Activated CD8-positive, alpha-beta T cell treated with anti-CD3 and anti-CD28 coated beads for 36 hours (primary cell): ENCODE results near the gene RWDD3. TPM values are rescaled to one million over a fixed set of nuclear protein-coding genes. Genes with fewer than 3 reads are reported as not detected.

ENCODE experiments used
- ATAC-seq: fragments of 200-7000 bp; cut with Tn5 transposase; one replicate; pipeline ENCODE4 v1.10.0; 2021; ENCODE audit warnings: mild to moderate bottlenecking, moderate library complexity
- CTCF ChIA-PET: fragments of 350-600 bp; sonication (Branson Sonifier 250); formaldehyde crosslinking; loops from one replicate; lab custom pipeline; 2021; ENCODE audit warnings: antibody characterized with exemption; lab: Charles Lee
- POLR2A ChIA-PET: fragments of 350-600 bp; sonication (Branson Sonifier 250); formaldehyde crosslinking; loops from one replicate; lab custom pipeline; 2021; ENCODE audit warnings: antibody characterized with exemption; lab: Charles Lee
- DNase-seq: peaks from one replicate; pipeline ENCODE4 v3.0.0-alpha.2; 2020
- H3K27ac Mint-ChIP-seq: one replicate; pipeline ENCODE4 v1.8.0; 2021; ENCODE audit warnings: mild to moderate bottlenecking, mixed read lengths
- H3K27me3 Mint-ChIP-seq: one replicate; pipeline ENCODE4 v1.8.0; 2021; ENCODE audit warnings: mixed read lengths
- H3K36me3 Mint-ChIP-seq: one replicate; pipeline ENCODE4 v1.8.0; 2021; ENCODE audit warnings: low read depth, mixed read lengths
- H3K4me1 Mint-ChIP-seq: one replicate; pipeline ENCODE4 v1.8.0; 2021; ENCODE audit warnings: low read depth, mixed read lengths
- H3K4me3 Mint-ChIP-seq: one replicate; pipeline ENCODE4 v1.8.0; 2021; ENCODE audit warnings: mild to moderate bottlenecking, moderate library complexity, mixed read lengths
- H3K9me3 Mint-ChIP-seq: one replicate; pipeline ENCODE4 v1.8.0; 2021; ENCODE audit warnings: mixed read lengths
- CTCF ChIP-seq: fragments of 200-600 bp; IDR thresholded peaks from one replicate; pipeline ENCODE4 v1.8.0; 2022; ENCODE audit warnings: antibody characterized with exemption, mild to moderate bottlenecking
- intact Hi-C: fragments of 100-400 bp; cut with micrococcal nuclease; formaldehyde crosslinking; loops from one replicate; pipeline ENCODE4 v1.10.0; 2022
- total RNA-seq, 2 experiments: library from RNA; stranded (reverse); gene quantifications; one replicate each; pipeline ENCODE4 v1.2.3, GENCODE V29; 2021

RWDD3 gene
- total RNA-seq, 2 experiments from 2014 or later, result 15.2 to 17.8 TPM

GRCh38 chr1:95208876-95209275 is 25.1 kb upstream of the RWDD3 start:
- Mint-ChIP-seq H3K4me3 (no peak overlapping the region), H3K27me3 (peaks cover 9% of the 10 kb centered on the region), H3K27ac (no peak overlapping the region), H3K4me1 (no peaks in the 10 kb centered on the region), H3K9me3 (no peaks in the 10 kb centered on the region), H3K36me3 (no peaks in the 10 kb centered on the region)
- CTCF ChIA-PET, result no interaction called here
- intact Hi-C loops, result no loop called here
- DNase-seq, result no peak
- ATAC-seq, result no peak
- POLR2A ChIA-PET, result no interaction called here
- no peak for TF ChIP-seq CTCF

- Mint-ChIP-seq H3K4me3 (no peak overlapping the region), H3K36me3 (no peaks in the 10 kb centered on the region), H3K4me1 (no peaks in the 10 kb centered on the region), H3K27ac (no peak overlapping the region), H3K9me3 (no peaks in the 10 kb centered on the region), H3K27me3 (peaks cover 10% of the 10 kb centered on the region)
- intact Hi-C loops, result no loop called here
- TF ChIP-seq CTCF, result no peak
- CTCF ChIA-PET, result no interaction called here
- POLR2A ChIA-PET, result no interaction called here
- ATAC-seq, result no peak
- no peak for DNase-seq
These were observed 24.7 kb upstream of the RWDD3 start for GRCh38 chr1:95209291-95209690.

GRCh38 chr1:95216292-95216990 is 17.6 kb upstream of the RWDD3 start:
- ATAC-seq (no peak), DNase-seq (no peak)
- Mint-ChIP-seq H3K4me3 (no peak overlapping the region), H3K4me1 (no peaks in the 10 kb centered on the region), H3K36me3 (no peaks in the 10 kb centered on the region), H3K27me3 (peaks cover 25% of the 10 kb centered on the region), H3K27ac (no peak overlapping the region), H3K9me3 (no peaks in the 10 kb centered on the region)
- POLR2A ChIA-PET, result no interaction called here
- TF ChIP-seq CTCF, result no peak
- intact Hi-C loops, result no loop called here
- CTCF ChIA-PET, result no interaction called here

- no peak for ATAC-seq
- intact Hi-C loops, result no loop called here
- no peak overlapping the region for H3K27ac Mint-ChIP-seq
- no peaks in the 10 kb centered on the region for H3K4me1 Mint-ChIP-seq
- CTCF ChIA-PET, result no interaction called here
- no peaks in the 10 kb centered on the region for H3K9me3 Mint-ChIP-seq
- no peak for TF ChIP-seq CTCF
- no peak for DNase-seq
- POLR2A ChIA-PET, result no interaction called here
- H3K36me3 Mint-ChIP-seq, result no peaks in the 10 kb centered on the region
- no peak overlapping the region for H3K4me3 Mint-ChIP-seq
- H3K27me3 Mint-ChIP-seq, result peaks cover 27% of the 10 kb centered on the region
These were observed 16.6 kb upstream of the RWDD3 start for GRCh38 chr1:95217371-95217770.

- CTCF ChIA-PET, result no interaction called here
- intact Hi-C loops, result no loop called here
- POLR2A ChIA-PET, result no interaction called here
- no peak overlapping the region for H3K4me3 Mint-ChIP-seq
- no peaks in the 10 kb centered on the region for H3K36me3 Mint-ChIP-seq
- no peak for ATAC-seq
- no peak for TF ChIP-seq CTCF
- no peaks in the 10 kb centered on the region for H3K9me3 Mint-ChIP-seq
- H3K27me3 Mint-ChIP-seq, result peaks cover 25% of the 10 kb centered on the region
- no peaks in the 10 kb centered on the region for H3K4me1 Mint-ChIP-seq
- H3K27ac Mint-ChIP-seq, result no peak overlapping the region
- no peak for DNase-seq
These were observed 14.6 kb upstream of the RWDD3 start for GRCh38 chr1:95219407-95219806.
